GM06990 (cell line): ENCODE data around the gene CLSTN1.

Source experiments
- DNase-seq: peaks from one replicate; pipeline ENCODE4 v3.0.0-alpha.2; 2011; ENCODE audit not compliant: insufficient read length; ENCODE audit errors: extremely low read depth
- H3K27me3 ChIP-seq: replicated peaks from 2 replicates; pipeline ENCODE4 v1.6.0; 2011; ENCODE audit warnings: low read length; ENCODE audit not compliant: control insufficient read depth, insufficient read depth
- H3K36me3 ChIP-seq: 2 replicates; pipeline ENCODE4 v1.5.1; 2011; ENCODE audit warnings: low read length; ENCODE audit not compliant: control insufficient read depth, insufficient read depth
- H3K4me3 ChIP-seq: replicated peaks from 2 replicates; pipeline ENCODE4 v1.5.1; 2011; ENCODE audit warnings: low read depth, mild to moderate bottlenecking, control low read depth, low read length
- CTCF ChIP-seq: IDR thresholded peaks from 2 replicates; pipeline ENCODE4 v1.5.1; 2011; ENCODE audit warnings: low read length, control low read depth, mild to moderate bottlenecking, inconsistent platforms; ENCODE audit not compliant: insufficient read depth, poor library complexity, severe bottlenecking

Gene CLSTN1

DNA sequence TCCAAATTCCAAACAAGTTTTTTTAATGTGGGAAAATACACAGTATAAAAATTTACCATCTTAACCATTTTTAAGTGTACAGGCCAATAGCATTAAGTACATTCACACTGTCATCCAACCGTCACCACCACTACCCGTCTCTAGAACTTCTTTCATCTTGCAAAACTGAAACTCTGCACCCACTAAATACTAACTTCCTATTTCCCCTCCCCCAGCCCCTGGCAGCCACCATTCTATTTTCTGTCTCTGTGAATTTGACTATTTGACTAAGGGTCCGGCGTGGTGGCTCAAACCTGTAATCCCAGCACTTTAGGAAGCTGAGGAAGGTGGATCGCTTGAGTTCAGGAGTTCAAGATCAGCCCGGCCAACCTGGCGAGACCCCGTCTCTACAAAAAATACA lies 36.1 kb downstream of the CLSTN1 start:
- DNase-seq = peak; percentile 67
- H3K36me3 ChIP-seq = no peaks in the 10 kb centered on the region
- H3K27me3 ChIP-seq = no peaks in the 10 kb centered on the region
- peak overlapping the region; percentile 49 for H3K4me3 ChIP-seq
- no peak for TF ChIP-seq CTCF

- Histone ChIP-seq H3K36me3 (no peaks in the 10 kb centered on the region), H3K27me3 (no peaks in the 10 kb centered on the region), H3K4me3 (no peak overlapping the region)
- TF ChIP-seq CTCF = no peak
- no peak for DNase-seq
Measured at GRCh38 chr1:9785406-9785805, 38.4 kb downstream of the CLSTN1 start.

DNA sequence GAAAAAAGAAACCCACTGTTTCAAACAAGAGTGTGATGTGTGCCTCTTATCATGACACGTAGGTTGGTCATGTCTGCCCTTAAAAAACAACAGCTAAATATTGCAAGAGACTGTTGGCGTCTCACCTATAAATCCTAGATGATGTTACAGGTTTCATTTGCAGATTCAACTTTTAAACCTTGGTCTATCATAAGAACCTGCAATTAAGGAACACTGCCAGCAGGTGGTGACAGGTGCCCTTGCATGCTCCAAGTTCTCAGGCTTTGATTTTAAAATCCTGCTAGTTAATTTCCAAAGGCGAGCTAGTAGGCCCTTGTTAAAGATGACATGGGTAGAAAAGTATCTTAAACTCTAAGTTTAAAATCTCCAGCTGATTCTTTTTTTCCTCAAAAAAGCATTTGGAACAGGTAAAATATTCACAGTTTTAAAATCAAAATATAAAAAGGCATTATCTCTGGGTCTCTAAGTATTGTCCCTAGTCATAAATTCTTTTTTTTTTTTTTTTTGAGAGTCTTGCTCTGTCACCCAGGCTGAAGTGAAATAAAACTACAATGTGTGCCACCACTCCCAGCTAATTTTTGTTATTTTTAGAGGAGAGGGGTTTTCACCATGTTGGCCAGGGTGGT lies 39.1 kb downstream of the CLSTN1 start:
- Histone ChIP-seq H3K36me3 (no peaks in the 10 kb centered on the region), H3K27me3 (no peaks in the 10 kb centered on the region), H3K4me3 (no peak overlapping the region)
- DNase-seq = peak; percentile 42
- peak; percentile 72 for TF ChIP-seq CTCF

- DNase-seq = peak; percentile 41
- H3K27me3 ChIP-seq = no peaks in the 10 kb centered on the region
- TF ChIP-seq CTCF = no peak
- H3K36me3 ChIP-seq = no peaks in the 10 kb centered on the region
- H3K4me3 ChIP-seq = no peak overlapping the region
Measured at GRCh38 chr1:9782897-9783296, 40.9 kb downstream of the CLSTN1 start.

DNA sequence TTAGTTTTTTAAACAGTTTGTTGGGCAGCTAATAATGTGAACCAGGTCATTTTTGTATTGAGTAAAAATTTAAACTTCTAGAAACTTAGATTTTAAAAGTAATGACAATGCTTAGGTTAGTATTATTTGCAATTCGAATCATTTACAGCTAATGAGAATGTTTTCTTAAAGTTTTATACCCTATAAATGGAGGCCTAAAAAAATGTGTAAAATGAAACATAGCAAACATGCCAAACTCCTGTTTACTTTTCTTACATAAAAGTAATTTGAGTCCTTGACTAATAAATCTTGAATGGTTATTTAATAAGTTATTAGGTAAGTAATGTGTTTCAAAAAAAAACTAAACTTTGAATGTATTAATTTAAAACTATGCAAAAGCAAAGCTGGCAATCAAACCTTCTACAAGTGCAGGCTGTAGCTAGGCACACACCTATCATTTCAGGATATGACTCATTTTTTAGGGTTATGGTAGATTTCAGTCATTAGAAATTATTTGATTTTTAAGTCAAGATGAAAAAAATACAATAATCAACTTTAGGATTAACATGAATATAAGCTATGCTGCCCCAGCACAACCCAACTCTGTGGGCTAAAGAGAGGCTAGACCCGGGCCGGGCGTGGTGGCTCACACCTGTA lies 41.5 kb downstream of the CLSTN1 start:
- DNase-seq = no peak

More for the DNA sequence above, 41.5 kb downstream of the CLSTN1 start:
- no peaks in the 10 kb centered on the region for H3K27me3 ChIP-seq
- no peaks in the 10 kb centered on the region for H3K36me3 ChIP-seq
- no peak for TF ChIP-seq CTCF
- H3K4me3 ChIP-seq = no peak overlapping the region
